K562 (cell line): ENCODE results near the gene ZNF629. TPM values are rescaled to one million over a fixed set of nuclear protein-coding genes. Genes with fewer than 3 reads are reported as not detected.

Experiments used
- ATAC-seq: fragments of 200-7000 bp; cut with Tn5 transposase; 3 replicates; pipeline ENCODE4 v1.9.1; 2020; ENCODE audit warnings: moderate library complexity
- BruUV-seq: library from RNA; stranded (reverse); fragments of 400-500 nt; replicated peaks from 2 replicates; lab custom pipeline; 2021; lab: Mats Ljungman, UMichigan
- CTCF ChIA-PET: fragments of 300-600 bp; formaldehyde crosslinking; extraction: SDS; loops from one replicate; lab custom pipeline; 2021; ENCODE audit warnings: low intra/inter-chr PET ratio; lab: Yijun Ruan, JAX
- POLR2A ChIA-PET: fragments of 300-600, 350-650 bp; sonication (Branson Sonifier 250); formaldehyde crosslinking; extraction: SDS; loops from one replicate; lab custom pipeline; 2021; ENCODE audit warnings: antibody characterized with exemption, inconsistent platforms; lab: Yijun Ruan, JAX
- DNase-seq, 4 experiments: peaks; one replicate each; pipeline versions ENCODE4 v3.0.0 to v3.0.0-alpha.2; 2011 to 2018; ENCODE audit warnings: low spot score in 3 of 4, mixed read lengths in 3 of 4; ENCODE audit errors: extremely low read depth in 1 of 4
- FAIRE-seq: peaks from 2 replicates; lab custom pipeline; 2011; peaks lifted over from hg19 to GRCh38; lab: Jason Lieb, UNC
- H2AFZ ChIP-seq: 2 replicates; pipeline ENCODE4 v1.6.0; 2011; ENCODE audit warnings: low read depth, low read length, control low read depth, inconsistent platforms
- H3K27ac ChIP-seq: fragments of 200-600 bp; 3 replicates; pipeline ENCODE4 v1.8.0; 2011; ENCODE audit warnings: low read depth, mild to moderate bottlenecking, control low read depth, inconsistent platforms, low read length, moderate library complexity, mixed read lengths; ENCODE audit errors: extremely low read depth
- H3K27me3 ChIP-seq, 2 experiments: fragments of 300-600 bp in 1 of 2; 2 replicates in 1 of 2; 3 replicates in 1 of 2; pipeline versions ENCODE4 v1.6.0 to v1.8.0; 2011; ENCODE audit warnings: inconsistent platforms in 2 of 2, low read length in 2 of 2, mild to moderate bottlenecking in 1 of 2, mixed read lengths in 1 of 2, moderate library complexity in 1 of 2; ENCODE audit not compliant: control insufficient read depth in 2 of 2, insufficient read depth in 2 of 2
- H3K36me3 ChIP-seq: fragments of 300-600 bp; 3 replicates; pipeline ENCODE4 v1.8.0; 2011; ENCODE audit warnings: mild to moderate bottlenecking, low read length, inconsistent platforms; ENCODE audit not compliant: control insufficient read depth, insufficient read depth
- H3K4me1 ChIP-seq, 2 experiments: fragments of 200-600 bp in 1 of 2; replicated peaks in 1 of 2; 2 replicates in 1 of 2; 3 replicates in 1 of 2; pipeline versions ENCODE4 v1.5.1 to v1.8.0; 2011; ENCODE audit warnings: inconsistent platforms in 2 of 2, low read length in 2 of 2, mild to moderate bottlenecking in 1 of 2, mixed read lengths in 1 of 2, moderate library complexity in 1 of 2; ENCODE audit not compliant: control insufficient read depth in 2 of 2, insufficient read depth in 2 of 2
- H3K4me2 ChIP-seq: 2 replicates; pipeline ENCODE4 v1.6.1; 2011; ENCODE audit warnings: low read length, control low read depth, inconsistent platforms, mixed read lengths; ENCODE audit not compliant: insufficient read depth
- H3K4me3 ChIP-seq: fragments of 200-600 bp; sonication (generic), shearing (Covaris generic); 2 replicates; pipeline ENCODE4 v1.5.1; 2016; ENCODE audit warnings: control low read depth, inconsistent platforms
- H3K79me2 ChIP-seq: fragments of 200-600 bp; 3 replicates; pipeline ENCODE4 v1.8.0; 2011; ENCODE audit warnings: low read length, inconsistent platforms; ENCODE audit not compliant: control insufficient read depth, insufficient read depth
- H3K9ac ChIP-seq, 2 experiments: 2 replicates each; pipeline versions ENCODE4 v1.6.0 to v1.6.1; 2011; ENCODE audit warnings: low read depth in 2 of 2, low read length in 2 of 2, control low read depth in 1 of 2, inconsistent platforms in 1 of 2, mild to moderate bottlenecking in 1 of 2, mixed read lengths in 1 of 2; ENCODE audit not compliant: insufficient read depth in 1 of 2
- H3K9me1 ChIP-seq: one replicate; pipeline ENCODE4 v1.6.0; 2011; ENCODE audit warnings: inconsistent platforms, mild to moderate bottlenecking, low read length, moderate library complexity; ENCODE audit not compliant: control insufficient read depth, insufficient read depth
- H3K9me3 ChIP-seq: replicated peaks from 2 replicates; pipeline ENCODE4 v1.5.1; 2011; ENCODE audit warnings: low read depth, low read length, inconsistent platforms; ENCODE audit not compliant: control insufficient read depth, insufficient read depth
- H4K20me1 ChIP-seq: replicated peaks from 2 replicates; pipeline ENCODE4 v1.6.1; 2011; ENCODE audit warnings: low read length, inconsistent platforms, mixed read lengths; ENCODE audit not compliant: control insufficient read depth, insufficient read depth
- FOXA3 ChIP-seq, 2 experiments: fragments of 450-650 bp in 1 of 2; sonication (generic) in 1 of 2; formaldehyde crosslinking; IDR thresholded peaks in 1 of 2; conservative IDR thresholded peaks in 1 of 2; 2 replicates each; pipeline versions ENCODE4 v1.4.0 to v1.8.0; 2020 to 2022; ENCODE audit warnings: mild to moderate bottlenecking in 2 of 2, missing genetic modification reagents in 1 of 2
- FUS ChIP-seq: fragments of 200-400 bp; formaldehyde crosslinking; optimal IDR thresholded peaks from 2 replicates; pipeline ENCODE3; 2017; ENCODE audit warnings: low read depth, low read length
- POLR2G ChIP-seq: fragments of 200-400 bp; formaldehyde crosslinking; IDR thresholded peaks from 2 replicates; pipeline ENCODE4 v1.6.1; 2017; ENCODE audit warnings: low read depth, mild to moderate bottlenecking, antibody characterized with exemption, low read length, moderate library complexity
- RBFOX2 ChIP-seq: fragments of 200-400 bp; formaldehyde crosslinking; IDR thresholded peaks from 2 replicates; pipeline ENCODE4 v1.6.1; 2017; ENCODE audit warnings: low read depth, mild to moderate bottlenecking, low read length, moderate library complexity
- RBM25 ChIP-seq: fragments of 200-400 bp; formaldehyde crosslinking; IDR thresholded peaks from 2 replicates; pipeline ENCODE4 v1.6.1; 2018; ENCODE audit warnings: low read length, low read depth, moderate library complexity; ENCODE audit not compliant: severe bottlenecking
- ZBTB7A ChIP-seq: IDR thresholded peaks from 2 replicates; pipeline ENCODE4 v1.6.1; 2011; ENCODE audit warnings: low read depth, mild to moderate bottlenecking, low read length, moderate library complexity, borderline replicate concordance; ENCODE audit not compliant: control insufficient read depth
- WGBS: fragments of 100-300 bp; shearing (Covaris generic); methylation state at CpG from one replicate; pipeline ENCODE4 v1.1.6; 2016; ENCODE audit warnings: low coverage, mixed read lengths; ENCODE audit not compliant: insufficient coverage; ENCODE audit errors: missing lambda C conversion rate; 5-methylcytosine and 5-hydroxymethylcytosine counted together
- in situ Hi-C: fragments of 300-500 bp; cut with MboI; formaldehyde crosslinking; loops from 4 replicates; pipeline ENCODE4 v1.15.0; 2018; ENCODE audit warnings: inconsistent platforms, mixed read lengths
- intact Hi-C: fragments of 100-400 bp; cut with micrococcal nuclease; formaldehyde crosslinking; loops from 2 replicates; pipeline ENCODE4 v1.14.2; 2022
- polyA plus RNA-seq, 8 experiments: library from polyadenylated mRNA; depleted of rRNA in 4 of 8; stranded (reverse) in 5 of 8; unstranded in 3 of 8; fragments of >200 nt; fragmentation: Nextera tagmentation in 2 of 8; fragmentation: Illumina TruSeq in 1 of 8; extraction: Ambion mirVana in 2 of 8; extraction: Trizol in 1 of 8; gene quantifications; 2 replicates each; pipeline versions ENCODE4 v1.2.1 to v1.2.3, GENCODE V29; 2011 to 2014; ENCODE audit warnings: inconsistent platforms in 1 of 8, missing spikeins in 1 of 8
- total RNA-seq, 7 experiments: library from RNA; depleted of rRNA in 6 of 7; stranded (reverse); fragments of >200 nt in 6 of 7; fragmentation: Illumina TruSeq in 2 of 7; extraction: Trizol in 2 of 7; gene quantifications; 2 replicates each; pipeline versions ENCODE4 v1.2.1 to v1.2.3, GENCODE V29; 2011 to 2021; ENCODE audit warnings: low replicate concordance in 1 of 7
- TF ChIP-seq, protein P1 (sequence below): sonication (generic); formaldehyde crosslinking; IDR thresholded peaks from 2 replicates; pipeline ENCODE4 v1.8.1; 2023; ENCODE audit warnings: mild to moderate bottlenecking, missing genetic modification reagents
- TF ChIP-seq, protein P2 (sequence below): fragments of 450-650 bp; IDR thresholded peaks from 2 replicates; pipeline ENCODE4 v1.6.1; 2016

Gene ZNF629
- total and polyA plus RNA-seq, 9 of the 15 experiments (the other 6 are each of a cell fraction or from before 2014, with no cell fraction given): 0.44 to 18.8 (median 7.4) TPM

DNA sequence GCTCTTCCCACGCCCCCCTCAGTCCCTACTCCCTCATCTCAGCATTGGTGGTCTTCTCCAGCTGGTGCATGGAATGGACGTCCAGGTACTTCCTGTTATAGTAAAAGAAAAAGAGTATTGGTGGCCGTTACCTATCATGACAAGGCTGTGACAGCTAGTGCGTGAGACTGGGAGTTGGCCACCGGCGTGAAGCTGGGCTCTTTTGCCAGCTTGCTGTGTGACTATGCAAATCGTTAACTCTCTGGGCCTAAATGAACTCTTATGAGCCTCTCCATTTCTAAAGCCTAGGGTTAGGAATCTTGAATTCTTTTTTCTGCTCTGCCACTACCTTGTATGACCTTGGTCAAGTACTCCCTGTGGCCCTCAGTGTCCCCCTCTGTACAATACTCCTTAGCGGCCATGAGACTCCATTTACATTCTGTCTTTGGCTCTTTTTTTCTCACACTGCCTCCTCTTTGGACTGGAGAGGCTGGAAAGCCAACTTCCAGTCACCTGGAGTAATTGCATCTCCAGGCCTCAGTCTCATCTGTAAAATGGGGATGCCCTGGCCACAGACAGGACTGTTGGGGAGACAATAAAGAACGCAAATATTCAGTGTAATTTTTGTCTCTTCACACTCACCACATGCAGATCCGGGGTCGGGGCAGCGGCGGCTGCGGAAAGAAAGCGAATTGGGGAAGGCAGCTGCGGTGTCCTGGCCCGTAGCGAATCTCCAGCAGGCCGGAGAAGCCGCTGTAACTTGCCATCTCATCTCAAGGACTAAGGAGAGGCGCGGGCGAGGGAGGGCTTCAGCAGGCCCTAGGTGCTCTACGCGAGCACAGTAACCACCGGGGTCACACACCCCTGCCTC is 26.2 kb downstream of the ZNF629 start (continued):
- 0 out of 2 replicates have a peak, but pooled peaks have one; percentile 17 for TF ChIP-seq ZBTB7A
- TF ChIP-seq FUS: no peak
- TF ChIP-seq RBM25: peak; percentile 74

DNA sequence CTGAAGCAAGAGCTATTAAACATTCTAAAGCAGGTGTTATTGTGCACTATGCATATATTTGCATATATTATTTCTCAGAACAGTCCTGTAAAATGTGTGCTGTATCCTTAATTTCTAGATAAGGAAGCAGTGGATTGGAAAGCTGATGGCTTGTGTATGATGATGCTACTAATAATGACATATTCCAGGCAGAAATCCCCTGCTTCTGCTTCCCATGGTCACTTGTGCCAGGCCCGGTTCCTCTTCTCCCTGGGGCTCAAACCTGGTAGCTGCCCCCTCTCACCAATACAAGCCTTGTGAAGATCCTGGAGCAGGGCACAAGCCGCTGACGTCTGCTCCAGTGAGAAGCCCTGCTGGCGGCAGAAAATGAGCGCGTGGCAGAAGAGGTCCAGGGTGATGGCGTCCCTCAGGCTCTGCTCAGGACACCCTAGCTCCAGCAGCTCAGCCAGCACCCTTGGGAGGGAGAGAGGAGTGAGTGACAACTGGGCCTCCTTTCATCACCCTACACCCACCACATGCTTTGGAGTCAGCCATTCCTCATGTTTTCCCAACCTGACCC is 26.9 kb downstream of the ZNF629 start:
- H3K27ac ChIP-seq: 0 out of 3 replicates have a peak overlapping the region, but pooled peaks have one; percentile 54
- no peaks in the 10 kb centered on the region for H3K9me3 ChIP-seq
- ATAC-seq (no peak), FAIRE-seq (no peak)
- no peaks in the 10 kb centered on the region for H3K27me3 ChIP-seq
- peak overlapping the region in 1 of 2 experiments; percentile 95; a peak in 1 of 4 replicates for H3K9ac ChIP-seq
- POLR2A ChIA-PET: interaction anchor here (0.7 to 3.7 kb wide), 5 partner anchors 7 to 141 kb away, joined by 3 to 28 read pairs (median 7); partner anchors contain the start of gene PHKG2
- peak overlapping the region; percentile 88; the same call in 1 of the 2 replicates for H3K4me3 ChIP-seq
- no TSS peak for BruUV-seq
- H3K4me2 ChIP-seq: peak overlapping the region; percentile 94
- peaks cover 42% of the 10 kb centered on the region for H3K79me2 ChIP-seq
- TF ChIP-seq, protein P1, sequence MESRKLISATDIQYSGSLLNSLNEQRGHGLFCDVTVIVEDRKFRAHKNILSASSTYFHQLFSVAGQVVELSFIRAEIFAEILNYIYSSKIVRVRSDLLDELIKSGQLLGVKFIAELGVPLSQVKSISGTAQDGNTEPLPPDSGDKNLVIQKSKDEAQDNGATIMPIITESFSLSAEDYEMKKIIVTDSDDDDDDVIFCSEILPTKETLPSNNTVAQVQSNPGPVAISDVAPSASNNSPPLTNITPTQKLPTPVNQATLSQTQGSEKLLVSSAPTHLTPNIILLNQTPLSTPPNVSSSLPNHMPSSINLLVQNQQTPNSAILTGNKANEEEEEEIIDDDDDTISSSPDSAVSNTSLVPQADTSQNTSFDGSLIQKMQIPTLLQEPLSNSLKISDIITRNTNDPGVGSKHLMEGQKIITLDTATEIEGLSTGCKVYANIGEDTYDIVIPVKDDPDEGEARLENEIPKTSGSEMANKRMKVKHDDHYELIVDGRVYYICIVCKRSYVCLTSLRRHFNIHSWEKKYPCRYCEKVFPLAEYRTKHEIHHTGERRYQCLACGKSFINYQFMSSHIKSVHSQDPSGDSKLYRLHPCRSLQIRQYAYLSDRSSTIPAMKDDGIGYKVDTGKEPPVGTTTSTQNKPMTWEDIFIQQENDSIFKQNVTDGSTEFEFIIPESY (CRISPR knock-in tag): peak; percentile 31; the same call in 1 of the 2 replicates
- TF ChIP-seq, protein P2, sequence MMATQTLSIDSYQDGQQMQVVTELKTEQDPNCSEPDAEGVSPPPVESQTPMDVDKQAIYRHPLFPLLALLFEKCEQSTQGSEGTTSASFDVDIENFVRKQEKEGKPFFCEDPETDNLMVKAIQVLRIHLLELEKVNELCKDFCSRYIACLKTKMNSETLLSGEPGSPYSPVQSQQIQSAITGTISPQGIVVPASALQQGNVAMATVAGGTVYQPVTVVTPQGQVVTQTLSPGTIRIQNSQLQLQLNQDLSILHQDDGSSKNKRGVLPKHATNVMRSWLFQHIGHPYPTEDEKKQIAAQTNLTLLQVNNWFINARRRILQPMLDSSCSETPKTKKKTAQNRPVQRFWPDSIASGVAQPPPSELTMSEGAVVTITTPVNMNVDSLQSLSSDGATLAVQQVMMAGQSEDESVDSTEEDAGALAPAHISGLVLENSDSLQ: peak; percentile 44
- peak; percentile 41; the same call in 1 of the 2 replicates for TF ChIP-seq POLR2G
- TF ChIP-seq RBFOX2: peak; percentile 35; the same call in 1 of the 2 replicates
- TF ChIP-seq FOXA3 (CRISPR knock-in tag; conservative IDR thresholded peaks at IDR 0.05 in 1 of 2, IDR thresholded peaks at IDR 0.05 in 1 of 2): no peak
- TF ChIP-seq, all 486 proteins: peak for 4
- in situ Hi-C loops (no loop called here), intact Hi-C loops (loop anchor here (5.0 kb wide), 1 partner anchor 52 kb away; no protein-coding TSS in a partner anchor)
- Histone ChIP-seq H3K9me1 (no peaks in the 10 kb centered on the region), H4K20me1 (no peaks in the 10 kb centered on the region), H3K4me1 (peaks cover 19 to 40% of the 10 kb centered on the region in 2 experiments; a peak in 4 of 5 replicates), H3K36me3 (peaks cover 72% of the 10 kb centered on the region), H2AFZ (no peak overlapping the region)
- 85% methylated on average over 7 of the region's 7 CpGs for WGBS
- CTCF ChIA-PET: no interaction called here
- no peak for DNase-seq
